HCT116 (cell line): ENCODE data around the gene LAGE3. TPM values are rescaled to one million over a fixed set of nuclear protein-coding genes. Genes with fewer than 3 reads are reported as not detected.

Source experiments
- ATAC-seq: fragments of 200-7000 bp; cut with Tn5 transposase; 2 replicates; pipeline ENCODE4 v1.9.1; 2020; ENCODE audit warnings: mild to moderate bottlenecking, moderate library complexity
- BruUV-seq: library from RNA; stranded (reverse); fragments of 400-500 nt; replicated peaks from 2 replicates; lab custom pipeline; 2021; lab: Mats Ljungman, UMichigan
- CTCF ChIA-PET: fragments of 300-600 bp; sonication (Branson Sonifier 250); formaldehyde crosslinking; loops from one replicate; lab custom pipeline; 2021; ENCODE audit warnings: antibody characterized with exemption; lab: Charles Lee
- POLR2A ChIA-PET: fragments of 300-600, 350-600 bp; sonication (Branson Sonifier 250); formaldehyde crosslinking; loops from one replicate; lab custom pipeline; 2021; ENCODE audit warnings: antibody characterized with exemption; lab: Charles Lee
- RAD21 ChIA-PET, 2 experiments: fragments of 300-600 bp; sonication (Branson Sonifier 250); formaldehyde crosslinking; loops; one replicate each; lab custom pipeline; 2023; ENCODE audit warnings: low total read pairs in 2 of 2; ENCODE audit not compliant: uncharacterized antibody in 2 of 2, unreplicated experiment in 2 of 2, low non-redundant PET in 1 of 2; lab: Charles Lee
- DNase-seq: peaks from one replicate; pipeline ENCODE4 v3.0.0-alpha.2; 2010; ENCODE audit warnings: low read depth, low spot score
- H2AFZ ChIP-seq: fragments of 200-600 bp; shearing (Covaris generic), sonication (generic); 2 replicates; pipeline ENCODE4 v1.6.1; 2017; ENCODE audit warnings: low read depth, mixed run types, mixed read lengths, antibody characterized with exemption, low read length; ENCODE audit not compliant: poor library complexity, severe bottlenecking
- H3K27ac ChIP-seq: 2 replicates; pipeline ENCODE4 v1.5.1; 2012; ENCODE audit warnings: low read depth, low read length
- H3K27me3 ChIP-seq: fragments of 200-600 bp; sonication (generic); 2 replicates; pipeline ENCODE4 v1.6.1; 2016; ENCODE audit warnings: mixed run types, low read length, mixed read lengths; ENCODE audit not compliant: insufficient read depth
- H3K36me3 ChIP-seq, 2 experiments: fragments of 200-500 bp in 1 of 2; fragments of 200-600 bp in 1 of 2; sonication (Bioruptor generic) in 1 of 2; sonication (generic) in 1 of 2; 2 replicates each; pipeline versions ENCODE4 v1.5.1 to v1.6.1; 2014 to 2016; ENCODE audit warnings: low read length in 2 of 2, inconsistent platforms in 1 of 2, mixed read lengths in 1 of 2, mixed run types in 1 of 2; ENCODE audit not compliant: insufficient read depth in 2 of 2, control insufficient read depth in 1 of 2
- H3K4me1 ChIP-seq, 2 experiments: fragments of 200-600 bp in 1 of 2; sonication (generic) in 1 of 2; 2 replicates each; pipeline versions ENCODE4 v1.5.1 to v1.6.1; 2012 to 2017; ENCODE audit warnings: low read length in 2 of 2, inconsistent platforms in 1 of 2, mild to moderate bottlenecking in 1 of 2, mixed read lengths in 1 of 2, mixed run types in 1 of 2, moderate library complexity in 1 of 2; ENCODE audit not compliant: insufficient read depth in 2 of 2, control insufficient read depth in 1 of 2
- H3K4me2 ChIP-seq: fragments of 200-600 bp; sonication (generic); 2 replicates; pipeline ENCODE4 v1.6.1; 2017; ENCODE audit warnings: mixed run types, low read length, mixed read lengths
- H3K4me3 ChIP-seq, 2 experiments: fragments of 200-600 bp in 1 of 2; sonication (generic) in 1 of 2; replicated peaks in 1 of 2; 2 replicates each; pipeline ENCODE4 v1.5.1; 2011 to 2016; ENCODE audit warnings: low read length in 2 of 2, control low read depth in 1 of 2, low read depth in 1 of 2, mild to moderate bottlenecking in 1 of 2, mixed read lengths in 1 of 2, mixed run types in 1 of 2
- H3K79me2 ChIP-seq: fragments of 200-600 bp; sonication (generic); 2 replicates; pipeline ENCODE4 v1.6.1; 2017; ENCODE audit warnings: mild to moderate bottlenecking, mixed run types, low read length, moderate library complexity, mixed read lengths; ENCODE audit not compliant: insufficient read depth
- H3K9ac ChIP-seq: fragments of 200-600 bp; sonication (generic); 2 replicates; pipeline ENCODE4 v1.6.1; 2016; ENCODE audit warnings: low read length, mixed read lengths
- H3K9me2 ChIP-seq: fragments of 200-600 bp; sonication (generic), shearing (Covaris generic); 2 replicates; pipeline ENCODE4 v1.6.1; 2017; ENCODE audit warnings: mixed run types, mild to moderate bottlenecking, moderate library complexity; ENCODE audit not compliant: insufficient read depth
- H3K9me3 ChIP-seq, 2 experiments: fragments of 200-500 bp in 1 of 2; fragments of 200-600 bp in 1 of 2; sonication (Bioruptor generic) in 1 of 2; sonication (generic) in 1 of 2; 2 replicates each; pipeline ENCODE4 v1.6.1; 2014 to 2017; ENCODE audit warnings: low read length in 2 of 2, mixed read lengths in 2 of 2, inconsistent platforms in 1 of 2, low read depth in 1 of 2, mild to moderate bottlenecking in 1 of 2, mixed run types in 1 of 2, moderate library complexity in 1 of 2; ENCODE audit not compliant: control insufficient read depth in 1 of 2, insufficient read depth in 1 of 2
- H4K20me1 ChIP-seq: fragments of 200-600 bp; sonication (generic), shearing (Covaris generic); 2 replicates; pipeline ENCODE4 v1.6.1; 2017; ENCODE audit warnings: mixed run types, mild to moderate bottlenecking, moderate library complexity; ENCODE audit not compliant: insufficient read depth
- ATF3 ChIP-seq: IDR thresholded peaks from 2 replicates; pipeline ENCODE4 v1.6.1; 2012
- CBX3 ChIP-seq: IDR thresholded peaks from 2 replicates; pipeline ENCODE4 v1.6.1; 2012; ENCODE audit warnings: low read depth
- EGR1 ChIP-seq: IDR thresholded peaks from 2 replicates; pipeline ENCODE4 v1.6.1; 2012; ENCODE audit warnings: low read depth
- EZH2 ChIP-seq: fragments of 200-600 bp; sonication (generic); IDR thresholded peaks from 2 replicates; pipeline ENCODE4 v1.6.1; 2017; ENCODE audit warnings: antibody characterized with exemption, mixed run types
- EZH2phosphoT487 ChIP-seq: fragments of 200-600 bp; IDR thresholded peaks from 2 replicates; pipeline ENCODE4 v1.6.1; 2018; ENCODE audit warnings: antibody characterized with exemption, borderline replicate concordance
- FOSL1 ChIP-seq: IDR thresholded peaks from 2 replicates; pipeline ENCODE4 v1.6.1; 2012; ENCODE audit warnings: low read depth
- JUND ChIP-seq: IDR thresholded peaks from 2 replicates; pipeline ENCODE4 v1.6.1; 2012
- MAX ChIP-seq: IDR thresholded peaks from 2 replicates; pipeline ENCODE4 v1.6.1; 2012
- POLR2A ChIP-seq: IDR thresholded peaks from 2 replicates; pipeline ENCODE4 v1.7.0; 2011; ENCODE audit warnings: borderline replicate concordance; ENCODE audit not compliant: insufficient read depth, insufficient read length; ENCODE audit errors: extremely low read depth
- RAD21 ChIP-seq: IDR thresholded peaks from 2 replicates; pipeline ENCODE4 v1.6.1; 2012; ENCODE audit warnings: low read depth, mild to moderate bottlenecking
- REST ChIP-seq: IDR thresholded peaks from 2 replicates; pipeline ENCODE4 v1.6.1; 2012; ENCODE audit warnings: low read depth
- SIN3A ChIP-seq: IDR thresholded peaks from 2 replicates; pipeline ENCODE4 v1.6.1; 2012; ENCODE audit warnings: low read depth
- SP1 ChIP-seq: IDR thresholded peaks from 2 replicates; pipeline ENCODE4 v1.6.1; 2012; ENCODE audit warnings: low read depth
- SRF ChIP-seq: IDR thresholded peaks from 2 replicates; pipeline ENCODE4 v1.6.1; 2012; ENCODE audit warnings: low read depth
- ZNF274 ChIP-seq: fragments of 200-500 bp; sonication (Bioruptor generic); IDR thresholded peaks from 2 replicates; pipeline ENCODE4 v1.6.1; 2014; ENCODE audit warnings: mild to moderate bottlenecking, low read depth, low read length, inconsistent platforms
- intact Hi-C: fragments of 100-400 bp; cut with micrococcal nuclease; formaldehyde crosslinking; loops from 2 replicates; pipeline ENCODE4 v1.10.0; 2022
- total RNA-seq: library from RNA; stranded (reverse); gene quantifications from one replicate; pipeline ENCODE4 v1.2.1, GENCODE V29; 2021; ENCODE audit not compliant: unreplicated experiment
- TF ChIP-seq, protein P1 (sequence below), 3 experiments: fragments of 200-600 bp in 1 of 3; sonication (generic) in 1 of 3; IDR thresholded peaks in 2 of 3; conservative IDR thresholded peaks in 1 of 3; 2 replicates each; pipeline ENCODE4 v1.5.1; 2012 to 2017; ENCODE audit warnings: low read depth in 2 of 3, low read length in 2 of 3, antibody characterized with exemption in 1 of 3, borderline replicate concordance in 1 of 3, control low read depth in 1 of 3, mild to moderate bottlenecking in 1 of 3, mixed read lengths in 1 of 3, mixed run types in 1 of 3, moderate library complexity in 1 of 3; ENCODE audit not compliant: insufficient read depth in 1 of 3

LAGE3 gene
- total RNA-seq, 1 experiment from 2014 or later = 42.8 TPM

DNA sequence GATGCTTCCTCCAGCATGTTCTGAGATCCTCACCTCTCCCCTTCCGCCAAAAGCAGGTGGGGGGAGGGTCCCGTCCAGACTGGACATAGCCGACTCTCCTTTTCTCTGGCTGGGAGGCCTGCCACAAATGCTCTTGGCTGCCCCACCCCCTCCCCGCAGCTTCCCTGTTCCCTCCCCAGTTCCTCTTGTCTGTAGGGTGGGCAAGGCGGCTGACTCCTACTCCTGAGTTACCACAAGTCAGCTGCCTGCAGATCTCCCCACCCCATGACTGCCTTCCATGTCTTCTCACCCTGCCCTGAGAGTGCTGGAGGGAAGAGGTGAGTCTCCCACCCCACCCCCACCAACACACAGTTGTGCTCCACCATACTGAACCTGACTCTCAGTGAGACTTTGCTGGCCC is 47.7 kb downstream of the LAGE3 start:
- H3K9me3 ChIP-seq = no peaks in the 10 kb centered on the region
- no peak overlapping the region for H3K27ac ChIP-seq
- RAD21 ChIA-PET = no interaction called here
- H3K27me3 ChIP-seq = no peaks in the 10 kb centered on the region
- no TSS peak for BruUV-seq
- TF ChIP-seq SRF (no peak), REST (no peak), SIN3A (no peak), SP1 (no peak), EZH2phosphoT487 (no peak), EZH2 (no peak), FOSL1 (no peak), ATF3 (no peak), POLR2A (no peak), JUND (no peak), MAX (no peak), EGR1 (no peak), ZNF274 (no peak), CBX3 (no peak), RAD21 (no peak)
- TF ChIP-seq, protein P1, sequence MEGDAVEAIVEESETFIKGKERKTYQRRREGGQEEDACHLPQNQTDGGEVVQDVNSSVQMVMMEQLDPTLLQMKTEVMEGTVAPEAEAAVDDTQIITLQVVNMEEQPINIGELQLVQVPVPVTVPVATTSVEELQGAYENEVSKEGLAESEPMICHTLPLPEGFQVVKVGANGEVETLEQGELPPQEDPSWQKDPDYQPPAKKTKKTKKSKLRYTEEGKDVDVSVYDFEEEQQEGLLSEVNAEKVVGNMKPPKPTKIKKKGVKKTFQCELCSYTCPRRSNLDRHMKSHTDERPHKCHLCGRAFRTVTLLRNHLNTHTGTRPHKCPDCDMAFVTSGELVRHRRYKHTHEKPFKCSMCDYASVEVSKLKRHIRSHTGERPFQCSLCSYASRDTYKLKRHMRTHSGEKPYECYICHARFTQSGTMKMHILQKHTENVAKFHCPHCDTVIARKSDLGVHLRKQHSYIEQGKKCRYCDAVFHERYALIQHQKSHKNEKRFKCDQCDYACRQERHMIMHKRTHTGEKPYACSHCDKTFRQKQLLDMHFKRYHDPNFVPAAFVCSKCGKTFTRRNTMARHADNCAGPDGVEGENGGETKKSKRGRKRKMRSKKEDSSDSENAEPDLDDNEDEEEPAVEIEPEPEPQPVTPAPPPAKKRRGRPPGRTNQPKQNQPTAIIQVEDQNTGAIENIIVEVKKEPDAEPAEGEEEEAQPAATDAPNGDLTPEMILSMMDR (IDR thresholded peaks at IDR 0.05 in 2 of 3, conservative IDR thresholded peaks at IDR 0.05 in 1 of 3; ENCODE audit: borderline replicate concordance in 1 of 3, insufficient read depth in 1 of 3, low read depth in 2 of 3, low read length in 2 of 3) = no peak
- CTCF ChIA-PET = no interaction called here
- peaks cover 7% of the 10 kb centered on the region; the same call in 1 of the 2 replicates for H3K79me2 ChIP-seq
- DNase-seq (no peak), ATAC-seq (no peak)
- H3K9ac ChIP-seq = no peak overlapping the region
- intact Hi-C loops = no loop called here
- POLR2A ChIA-PET = no interaction called here
- no peak overlapping the region for H2AFZ ChIP-seq
- peaks cover 1 to 17% of the 10 kb centered on the region in 2 experiments; a peak in 2 of 4 replicates for H3K4me1 ChIP-seq
- no peaks in the 10 kb centered on the region for H3K9me2 ChIP-seq
- no peak overlapping the region for H3K4me3 ChIP-seq
- H4K20me1 ChIP-seq = no peaks in the 10 kb centered on the region
- H3K4me2 ChIP-seq = no peak overlapping the region
- no peaks in the 10 kb centered on the region for H3K36me3 ChIP-seq
